ENCODE results near the gene POGLUT2. TPM values are rescaled to one million over a fixed set of nuclear protein-coding genes. Genes with fewer than 3 reads are reported as not detected.

POGLUT2 gene
- total RNA-seq, 1 donor from 2014 or later = 16.7 TPM

Other genes with a start within 250 kb of the POGLUT2 start
- 45.4 TPM for gene TPP2, start 202.0 kb downstream of the POGLUT2 start, total RNA-seq
- 29.7 TPM for gene METTL21C, start 103.9 kb downstream of the POGLUT2 start, total RNA-seq
- gene TEX30, start 25.2 kb downstream of the POGLUT2 start, total RNA-seq = 4.7 TPM
- gene BIVM, start 143 bp upstream of the POGLUT2 start, total RNA-seq = 28.2 TPM
- 38.1 TPM for gene ERCC5, start 47.1 kb upstream of the POGLUT2 start, total RNA-seq

Measured in skeletal muscle tissue (tissue), 1 donor.